K562 (cell line): Measurements from ENCODE around the gene ANKMY2. TPM values are rescaled to one million over a fixed set of nuclear protein-coding genes. Genes with fewer than 3 reads are reported as not detected.

Experiments used
- BRD4 ChIP-seq: fragments of 200-600 bp; sonication (generic); IDR thresholded peaks from 2 replicates; pipeline ENCODE4 v1.6.1; 2017; ENCODE audit warnings: inconsistent platforms
- C11orf30 ChIP-seq: fragments of 450-650 bp; IDR thresholded peaks from 2 replicates; pipeline ENCODE4 v1.6.1; 2016; ENCODE audit warnings: low read depth, mild to moderate bottlenecking
- CAMTA2 ChIP-seq: fragments of 250-450 bp; sonication (Bioruptor Pico); conservative IDR thresholded peaks from 2 replicates; pipeline ENCODE4 v1.5.1; 2022
- CBX2 ChIP-seq: fragments of 200-600 bp; sonication (generic); IDR thresholded peaks from one replicate; pipeline ENCODE4 v1.6.1; 2012; ENCODE audit warnings: mild to moderate bottlenecking, low read length, inconsistent platforms; ENCODE audit not compliant: insufficient read depth, poor library complexity, severe bottlenecking
- CREM ChIP-seq: IDR thresholded peaks from 2 replicates; pipeline ENCODE4 v1.6.1; 2014; ENCODE audit warnings: antibody characterized with exemption, low read depth
- ETV5 ChIP-seq: sonication (generic); formaldehyde crosslinking; IDR thresholded peaks from 2 replicates; pipeline ENCODE4 v1.4.0; 2020; ENCODE audit warnings: low read depth, mild to moderate bottlenecking, missing genetic modification reagents
- FOXP1 ChIP-seq: sonication (generic); formaldehyde crosslinking; IDR thresholded peaks from 2 replicates; pipeline ENCODE4 v1.8.0; 2022; ENCODE audit warnings: mild to moderate bottlenecking, missing genetic modification reagents
- GTF2B ChIP-seq: IDR thresholded peaks from 2 replicates; pipeline ENCODE4 v1.6.1; 2011; ENCODE audit not compliant: insufficient read length; ENCODE audit errors: extremely low read depth
- GTF3C2 ChIP-seq: IDR thresholded peaks from 3 replicates; pipeline ENCODE4 v1.6.1; 2011; ENCODE audit warnings: borderline replicate concordance, mild to moderate bottlenecking, moderate library complexity; ENCODE audit not compliant: insufficient read length; ENCODE audit errors: extremely low read depth
- HIVEP1 ChIP-seq: fragments of 250-450 bp; sonication (Bioruptor Pico); IDR thresholded peaks from 2 replicates; pipeline ENCODE4 v1.4.0; 2020; ENCODE audit warnings: mild to moderate bottlenecking
- IRF9 ChIP-seq: fragments of 450-650 bp; IDR thresholded peaks from 2 replicates; pipeline ENCODE4 v1.6.1; 2016; ENCODE audit warnings: missing biosample characterization, missing genetic modification characterization
- KDM2B ChIP-seq: fragments of 250-450 bp; sonication (Bioruptor Pico); IDR thresholded peaks from 2 replicates; pipeline ENCODE4 v1.8.0; 2021; ENCODE audit warnings: mild to moderate bottlenecking, moderate library complexity
- MBD2 ChIP-seq: sonication (generic); IDR thresholded peaks from 2 replicates; pipeline ENCODE4 v1.6.1; 2016; ENCODE audit warnings: low read depth, borderline replicate concordance
- PHB2 ChIP-seq: fragments of 450-650 bp; IDR thresholded peaks from 2 replicates; pipeline ENCODE4 v1.6.1; 2017; ENCODE audit warnings: low read depth
- PHF21A ChIP-seq: fragments of 450-650 bp; IDR thresholded peaks from 2 replicates; pipeline ENCODE4 v1.6.1; 2017; ENCODE audit warnings: low read depth, borderline replicate concordance
- PKNOX1 ChIP-seq: fragments of 450-650 bp; IDR thresholded peaks from 2 replicates; pipeline ENCODE4 v1.6.1; 2016
- SFPQ ChIP-seq: fragments of 200-400 bp; formaldehyde crosslinking; IDR thresholded peaks from 2 replicates; pipeline ENCODE4 v1.6.1; 2017; ENCODE audit warnings: mild to moderate bottlenecking, low read depth, low read length, moderate library complexity
- TEAD2 ChIP-seq: fragments of 450-650 bp; IDR thresholded peaks from 2 replicates; pipeline ENCODE4 v1.6.1; 2016; ENCODE audit warnings: missing genetic modification characterization, control low read depth, missing compliant biosample characterization
- USF2 ChIP-seq: sonication (generic); formaldehyde crosslinking; IDR thresholded peaks from 2 replicates; pipeline ENCODE4 v1.5.0; 2020; ENCODE audit warnings: missing genetic modification reagents
- polyA plus RNA-seq, 8 experiments: library from polyadenylated mRNA; depleted of rRNA in 4 of 8; stranded (reverse) in 5 of 8; unstranded in 3 of 8; fragments of >200 nt; fragmentation: Nextera tagmentation in 2 of 8; fragmentation: Illumina TruSeq in 1 of 8; extraction: Ambion mirVana in 2 of 8; extraction: Trizol in 1 of 8; gene quantifications; 2 replicates each; pipeline versions ENCODE4 v1.2.1 to v1.2.3, GENCODE V29; 2011 to 2014; ENCODE audit warnings: inconsistent platforms in 1 of 8, missing spikeins in 1 of 8
- total RNA-seq, 7 experiments: library from RNA; depleted of rRNA in 6 of 7; stranded (reverse); fragments of >200 nt in 6 of 7; fragmentation: Illumina TruSeq in 2 of 7; extraction: Trizol in 2 of 7; gene quantifications; 2 replicates each; pipeline versions ENCODE4 v1.2.1 to v1.2.3, GENCODE V29; 2011 to 2021; ENCODE audit warnings: low replicate concordance in 1 of 7

ANKMY2 gene
- total and polyA plus RNA-seq, 9 of the 15 experiments (the other 6 are each of a cell fraction or from before 2014, with no cell fraction given), result 38.9 to 71.5 (median 48.8) TPM

- TF ChIP-seq CBX2 (no peak), FOXP1 (no peak), SFPQ (no peak), USF2 (CRISPR knock-in tag) (no peak), IRF9 (no peak), TEAD2 (tag) (peak; percentile 86), CREM (peak; percentile 58), PHB2 (no peak), CAMTA2 (CRISPR knock-in tag) (no peak), GTF3C2 (no peak), PHF21A (no peak), BRD4 (no peak), HIVEP1 (CRISPR knock-in tag) (no peak), MBD2 (no peak), GTF2B (no peak), C11orf30 (peak; percentile 37), ETV5 (no peak), PKNOX1 (peak; percentile 64), KDM2B (CRISPR knock-in tag) (no peak)
Measured at GRCh38 chr7:16657656-16658279, 12.2 kb upstream of the ANKMY2 start (continued).
